Right lobe of liver (tissue), 6 donors: ENCODE results near the gene MAML2. TPM values are rescaled to one million over a fixed set of nuclear protein-coding genes. Genes with fewer than 3 reads are reported as not detected.

Experiments
- ATAC-seq, 4 donors: fragments of 200-7000 bp; cut with Tn5 transposase; one replicate each; pipeline ENCODE4 v1.9.1; 2020; ENCODE audit warnings: mild to moderate bottlenecking in 4 of 4, moderate library complexity in 4 of 4
- DNase-seq, 3 donors: peaks; one replicate each; pipeline ENCODE4 v3.0.0-alpha.2; 2020
- H3K27ac ChIP-seq, 3 donors: fragments of 200-600 bp; one replicate each; pipeline ENCODE4 v1.8.0; 2022
- H3K27me3 ChIP-seq, 2 donors: fragments of 200-600 bp; one replicate each; pipeline ENCODE4 v1.8.0; 2022
- H3K36me3 ChIP-seq, 4 donors: fragments of 200-600 bp; sonication (generic) in 1 of 4; one replicate each; pipeline versions ENCODE4 v1.5.1 to v1.8.0; 2017 to 2022; ENCODE audit warnings: control low read depth in 1 of 4
- H3K4me1 ChIP-seq, 4 donors: fragments of 200-600 bp; sonication (generic) in 1 of 4; one replicate each; pipeline versions ENCODE4 v1.5.1 to v1.8.0; 2017 to 2022; ENCODE audit warnings: control low read depth in 1 of 4
- H3K4me3 ChIP-seq, 3 donors: fragments of 200-600 bp; one replicate each; pipeline ENCODE4 v1.8.0; 2022
- H3K9me3 ChIP-seq, 4 donors: fragments of 200-600 bp; sonication (generic) in 1 of 4; one replicate each; pipeline versions ENCODE4 v1.5.1 to v1.8.0; 2017 to 2022; ENCODE audit warnings: control low read depth in 1 of 4
- CTCF ChIP-seq, 4 donors: fragments of 200-600 bp in 3 of 4; fragments of 450-650 bp in 1 of 4; IDR thresholded peaks; one replicate each; pipeline versions ENCODE4 v1.5.1 to v1.8.0; 2016 to 2022; ENCODE audit warnings: antibody characterized with exemption in 4 of 4, mild to moderate bottlenecking in 2 of 4
- POLR2A ChIP-seq: fragments of 450-650 bp; IDR thresholded peaks from one replicate; pipeline ENCODE4 v1.6.1; 2017; ENCODE audit warnings: antibody characterized with exemption, mild to moderate bottlenecking
- WGBS: methylation state at CpG from one replicate; pipeline ENCODE4 v1.1.6; 2018; ENCODE audit warnings: low coverage, low lambda C conversion rate; ENCODE audit not compliant: insufficient coverage; ENCODE audit errors: missing lambda C conversion rate; 5-methylcytosine and 5-hydroxymethylcytosine counted together
- intact Hi-C, 2 donors: fragments of 100-400 bp; cut with DNase I; formaldehyde crosslinking; loops; one replicate each; pipeline versions ENCODE4 v1.11.2 to v1.14.1; 2022
- total RNA-seq, 6 experiments: library from RNA; depleted of rRNA in 2 of 6; stranded (reverse); fragments of >200 nt in 2 of 6; fragmentation: NEBNext Ultra II Directional in 3 of 6; extraction: Animal tissue kit (Norgen Biotek cat#: 25700) in 3 of 6; gene quantifications; one replicate each; pipeline versions ENCODE4 v1.1.0 to v1.2.4, GENCODE V29; 2016 to 2023
- donor health status: DM: no; HTN: yes; CAD: no.
- donor health status: DM: no; HTN: no; CAD: no.
- donor health status: DM: no; HTN: no; CAD: no.
- donor health status: DM: no; HTN: yes; CAD: no.
- donor health status: DM: no; HTN: yes; CAD: no.

Gene MAML2
- total RNA-seq, 6 experiments from 2014 or later = 0.92 to 2.3 (median 1.9) TPM

- Histone ChIP-seq H3K9me3 (no peaks in the 10 kb centered on the region), H3K36me3 (no peaks in the 10 kb centered on the region), H3K4me1 (no peaks in the 10 kb centered on the region), H3K4me3 (no peak overlapping the region), H3K27ac (no peak overlapping the region), H3K27me3 (no peaks in the 10 kb centered on the region)
- TF ChIP-seq CTCF (IDR thresholded peaks at IDR 0.05) (no peak), POLR2A (no peak)
- WGBS = 61% methylated on average over 3 of the region's 3 CpGs
- DNase-seq (no peak), ATAC-seq (no peak)
- intact Hi-C loops = no loop called here
Observed at GRCh38 chr11:96139691-96140090, 203.3 kb downstream of the MAML2 start.

- H3K27ac ChIP-seq = no peak overlapping the region
- no peaks in the 10 kb centered on the region for H3K9me3 ChIP-seq
- intact Hi-C loops = no loop called here
- H3K36me3 ChIP-seq = no peaks in the 10 kb centered on the region
- DNase-seq (no peak), ATAC-seq (no peak)
- H3K27me3 ChIP-seq = no peaks in the 10 kb centered on the region
- TF ChIP-seq POLR2A (no peak), CTCF (IDR thresholded peaks at IDR 0.05) (no peak)
- H3K4me1 ChIP-seq = no peaks in the 10 kb centered on the region
- WGBS = 68% methylated on average over 2 of the region's 2 CpGs
- H3K4me3 ChIP-seq = no peak overlapping the region
Observed at GRCh38 chr11:96137373-96137772, 205.6 kb downstream of the MAML2 start.

- ATAC-seq (no peak), DNase-seq (no peak)
- 28% methylated on average over 3 of the region's 3 CpGs for WGBS
- intact Hi-C loops = no loop called here
- Histone ChIP-seq H3K36me3 (no peaks in the 10 kb centered on the region), H3K4me3 (no peak overlapping the region), H3K4me1 (no peaks in the 10 kb centered on the region), H3K9me3 (no peaks in the 10 kb centered on the region), H3K27ac (no peak overlapping the region), H3K27me3 (no peaks in the 10 kb centered on the region)
- no peak for TF ChIP-seq CTCF (IDR thresholded peaks at IDR 0.05)
- no peak for TF ChIP-seq POLR2A
Observed at GRCh38 chr11:96136613-96137298, 206.2 kb downstream of the MAML2 start.

GRCh38 chr11:96134602-96135001 lies 208.4 kb downstream of the MAML2 start:
- WGBS = 9% methylated on average over 1 of the region's 1 CpG
- H3K9me3 ChIP-seq = no peaks in the 10 kb centered on the region
- H3K27ac ChIP-seq = no peak overlapping the region
- intact Hi-C loops = no loop called here
- ATAC-seq = peak in 2 of 4 donors; percentile 28 to 51
- no peak for DNase-seq
- TF ChIP-seq CTCF (IDR thresholded peaks at IDR 0.05) = no peak
- TF ChIP-seq POLR2A = no peak
- no peaks in the 10 kb centered on the region for H3K4me1 ChIP-seq
- H3K4me3 ChIP-seq = no peak overlapping the region
- H3K36me3 ChIP-seq = no peaks in the 10 kb centered on the region
- H3K27me3 ChIP-seq = no peaks in the 10 kb centered on the region
